Liver (tissue), 9 donors: ENCODE data around the gene CARD11. TPM values are rescaled to one million over a fixed set of nuclear protein-coding genes. Genes with fewer than 3 reads are reported as not detected.

ENCODE experiments used
- DNase-seq: peaks from one replicate; pipeline ENCODE4 v3.0.0-alpha.2; 2017; ENCODE audit warnings: low spot score
- H3K27ac ChIP-seq, 2 donors: one replicate each; pipeline ENCODE4 v1.7.0; 2013; ENCODE audit warnings: inconsistent platforms in 2 of 2, low read length in 2 of 2, control low read depth in 1 of 2, low read depth in 1 of 2, mild to moderate bottlenecking in 1 of 2
- H3K27me3 ChIP-seq, 4 donors: one replicate each; pipeline versions ENCODE4 v1.6.1 to v1.7.0; 2013; ENCODE audit warnings: low read length in 3 of 4, inconsistent platforms in 1 of 4, mild to moderate bottlenecking in 1 of 4, moderate library complexity in 1 of 4; ENCODE audit not compliant: control insufficient read depth in 4 of 4, insufficient read depth in 4 of 4
- H3K36me3 ChIP-seq, 4 donors: one replicate each; pipeline versions ENCODE4 v1.6.1 to v1.7.0; 2013; ENCODE audit warnings: low read length in 3 of 4, mild to moderate bottlenecking in 3 of 4, low read depth in 1 of 4, moderate library complexity in 1 of 4; ENCODE audit not compliant: control insufficient read depth in 4 of 4, insufficient read depth in 3 of 4
- H3K4me1 ChIP-seq, 4 donors: one replicate each; pipeline versions ENCODE4 v1.6.1 to v1.7.0; 2013; ENCODE audit warnings: low read length in 3 of 4, mild to moderate bottlenecking in 3 of 4, moderate library complexity in 1 of 4; ENCODE audit not compliant: control insufficient read depth in 4 of 4, insufficient read depth in 4 of 4
- H3K4me3 ChIP-seq, 3 donors: one replicate each; pipeline versions ENCODE4 v1.6.1 to v1.7.0; 2013; ENCODE audit warnings: low read length in 3 of 3, control low read depth in 1 of 3, low read depth in 1 of 3, mild to moderate bottlenecking in 1 of 3
- H3K9ac ChIP-seq, 2 donors: one replicate each; pipeline ENCODE4 v1.7.0; 2013; ENCODE audit warnings: low read length in 2 of 2, mild to moderate bottlenecking in 2 of 2, moderate library complexity in 2 of 2, control low read depth in 1 of 2, low read depth in 1 of 2
- H3K9me3 ChIP-seq, 4 donors: one replicate each; pipeline versions ENCODE4 v1.6.1 to v1.7.0; 2013; ENCODE audit warnings: low read length in 3 of 4; ENCODE audit not compliant: control insufficient read depth in 4 of 4
- ATF3 ChIP-seq: IDR thresholded peaks from 2 replicates; pipeline ENCODE4 v1.6.1; 2016; ENCODE audit warnings: antibody characterized with exemption
- CTCF ChIP-seq: fragments of 150-350 bp; IDR thresholded peaks from 2 replicates; pipeline ENCODE4 v1.5.1; 2017; ENCODE audit warnings: improper control_type of control experiment, low read depth, low read length; ENCODE audit not compliant: missing input control
- EGR1 ChIP-seq, 2 donors: IDR thresholded peaks; 2 replicates each; pipeline ENCODE4 v1.6.1; 2016 to 2018; ENCODE audit warnings: antibody characterized with exemption in 2 of 2, low read depth in 2 of 2
- FOXA1 ChIP-seq: IDR thresholded peaks from 2 replicates; pipeline ENCODE4 v1.6.1; 2016; ENCODE audit warnings: antibody characterized with exemption
- FOXA2 ChIP-seq: IDR thresholded peaks from 2 replicates; pipeline ENCODE4 v1.6.1; 2016; ENCODE audit warnings: antibody characterized with exemption
- GABPA ChIP-seq, 2 donors: IDR thresholded peaks in 1 of 2; conservative IDR thresholded peaks in 1 of 2; 2 replicates each; pipeline ENCODE4 v1.6.1; 2016; ENCODE audit warnings: antibody characterized with exemption in 2 of 2, mild to moderate bottlenecking in 1 of 2, moderate library complexity in 1 of 2
- HNF4A ChIP-seq, 2 donors: conservative IDR thresholded peaks; 2 replicates each; pipeline ENCODE4 v1.6.1; 2016; ENCODE audit warnings: antibody characterized with exemption in 2 of 2, mild to moderate bottlenecking in 2 of 2
- HNF4G ChIP-seq: IDR thresholded peaks from 2 replicates; pipeline ENCODE4 v1.6.1; 2016; ENCODE audit warnings: antibody characterized with exemption
- JUND ChIP-seq, 2 donors: IDR thresholded peaks; 2 replicates each; pipeline ENCODE4 v1.6.1; 2016; ENCODE audit warnings: antibody characterized with exemption in 2 of 2
- MAX ChIP-seq: IDR thresholded peaks from 2 replicates; pipeline ENCODE4 v1.6.1; 2016; ENCODE audit warnings: antibody characterized with exemption
- RAD21 ChIP-seq, 2 donors: IDR thresholded peaks; 2 replicates each; pipeline ENCODE4 v1.6.1; 2016; ENCODE audit warnings: antibody characterized with exemption in 2 of 2, mild to moderate bottlenecking in 2 of 2
- REST ChIP-seq: IDR thresholded peaks from 2 replicates; pipeline ENCODE4 v1.6.1; 2016; ENCODE audit warnings: antibody characterized with exemption, mild to moderate bottlenecking
- RXRA ChIP-seq, 2 donors: IDR thresholded peaks; 2 replicates each; pipeline ENCODE4 v1.6.1; 2017 to 2018; ENCODE audit warnings: antibody characterized with exemption in 2 of 2, mild to moderate bottlenecking in 1 of 2
- SP1 ChIP-seq: IDR thresholded peaks from 2 replicates; pipeline ENCODE4 v1.6.1; 2018; ENCODE audit warnings: antibody characterized with exemption, mild to moderate bottlenecking
- TAF1 ChIP-seq: conservative IDR thresholded peaks from 2 replicates; pipeline ENCODE4 v1.6.1; 2016; ENCODE audit warnings: antibody characterized with exemption, mild to moderate bottlenecking
- ZBTB33 ChIP-seq: IDR thresholded peaks from 2 replicates; pipeline ENCODE4 v1.6.1; 2016; ENCODE audit warnings: antibody characterized with exemption
- WGBS: extraction: QIAGEN DNeasy Blood & Tissue Kit; methylation state at CpG from one replicate; pipeline ENCODE4 v1.1.7; 2013; 5-methylcytosine and 5-hydroxymethylcytosine counted together
- polyA plus RNA-seq, 2 donors: library from polyadenylated mRNA; stranded (reverse) in 1 of 2; unstranded in 1 of 2; fragments of 200-250 nt in 1 of 2; fragments of >200 nt in 1 of 2; fragmentation: Nextera tagmentation in 1 of 2; extraction: Ambion mirVana in 1 of 2; gene quantifications; one replicate each; pipeline versions ENCODE4 v1.2.1 to v1.2.3, GENCODE V29; 2013 to 2015
- total RNA-seq, 2 donors: library from RNA; depleted of rRNA; stranded (reverse); fragments of >200 nt; gene quantifications; one replicate each; pipeline ENCODE4 v1.2.3, GENCODE V29; 2014
- donor health status: healthy.
- donor health status: healthy.
- donor health status: healthy.
- donor health status: healthy.
- donor health status: healthy.

CARD11 gene
- total and polyA plus RNA-seq, 4 donors, result 0.42 to 1.3 (median 0.83) TPM

GRCh38 chr7:2971914-2972834, 71.5 kb downstream of the CARD11 start:
- H3K9me3 ChIP-seq, result peaks cover 0 to 2% (median 0%) of the 10 kb centered on the region in 4 donors
- H3K9ac ChIP-seq, result no peak overlapping the region
- no peaks in the 10 kb centered on the region for H3K27me3 ChIP-seq
- H3K4me1 ChIP-seq, result no peaks in the 10 kb centered on the region
- no peak overlapping the region for H3K27ac ChIP-seq
- TF ChIP-seq HNF4G, result no peak
- no peak for TF ChIP-seq FOXA1
- no peak for TF ChIP-seq GABPA (IDR thresholded peaks at IDR 0.05 in 1 of 2, conservative IDR thresholded peaks at IDR 0.05 in 1 of 2)
- TF ChIP-seq RXRA (IDR thresholded peaks at IDR 0.05), result no peak
- no peak for TF ChIP-seq CTCF
- no peak for TF ChIP-seq EGR1 (IDR thresholded peaks at IDR 0.05; ENCODE audit: low read depth in 2 of 2)
- TF ChIP-seq RAD21 (IDR thresholded peaks at IDR 0.05), result no peak
- no peak for TF ChIP-seq ZBTB33
- no peak overlapping the region for H3K4me3 ChIP-seq
- H3K36me3 ChIP-seq, result no peaks in the 10 kb centered on the region
- DNase-seq, result no peak
- 59% methylated on average over 7 of the region's 7 CpGs for WGBS

- no peaks in the 10 kb centered on the region for H3K4me1 ChIP-seq
- TF ChIP-seq JUND (IDR thresholded peaks at IDR 0.05), result no peak
- TF ChIP-seq SP1, result no peak
- no peak for TF ChIP-seq TAF1
- no peak for TF ChIP-seq CTCF
- no peak for TF ChIP-seq GABPA (IDR thresholded peaks at IDR 0.05 in 1 of 2, conservative IDR thresholded peaks at IDR 0.05 in 1 of 2)
- TF ChIP-seq RAD21 (IDR thresholded peaks at IDR 0.05), result no peak
- TF ChIP-seq RXRA (IDR thresholded peaks at IDR 0.05), result no peak
- no peak for TF ChIP-seq HNF4G
- no peak for TF ChIP-seq FOXA2
- TF ChIP-seq ATF3, result no peak
- TF ChIP-seq ZBTB33, result no peak
- no peak for TF ChIP-seq EGR1 (IDR thresholded peaks at IDR 0.05; ENCODE audit: low read depth in 2 of 2)
- no peak for TF ChIP-seq REST
- no peak for TF ChIP-seq MAX
- TF ChIP-seq HNF4A (conservative IDR thresholded peaks at IDR 0.05), result no peak
- DNase-seq, result no peak
- H3K36me3 ChIP-seq, result no peaks in the 10 kb centered on the region
- peaks cover 0 to 10% (median 7%) of the 10 kb centered on the region in 4 donors for H3K9me3 ChIP-seq
- no peaks in the 10 kb centered on the region for H3K27me3 ChIP-seq
- no peak overlapping the region for H3K9ac ChIP-seq
- WGBS, result 91% methylated on average over 11 of the region's 11 CpGs
- no peak overlapping the region for H3K27ac ChIP-seq
- no peak overlapping the region for H3K4me3 ChIP-seq
Measured at GRCh38 chr7:2970861-2971260, 72.8 kb downstream of the CARD11 start.
